OCI-LY7 (cell line): ENCODE data around the gene PIK3C2B. TPM values are rescaled to one million over a fixed set of nuclear protein-coding genes. Genes with fewer than 3 reads are reported as not detected.
A peak's percentile ranks its signal among the peaks of the same experiment; 100 is the strongest.

Experiments
- BruUV-seq: library from RNA; stranded (reverse); fragments of 400-500 nt; replicated peaks from 2 replicates; lab custom pipeline; 2021; lab: Mats Ljungman, UMichigan
- CTCF ChIA-PET: fragments of 300-600 bp; sonication (Branson Sonifier 250); formaldehyde crosslinking; loops from one replicate; lab custom pipeline; 2022; ENCODE audit warnings: antibody characterized with exemption; ENCODE audit not compliant: unreplicated experiment; lab: Charles Lee
- POLR2A ChIA-PET: fragments of 300-600 bp; sonication (Branson Sonifier 250); formaldehyde crosslinking; loops from one replicate; lab custom pipeline; 2022; ENCODE audit warnings: antibody characterized with exemption; lab: Charles Lee
- DNase-seq: peaks from one replicate; pipeline ENCODE4 v3.0.0-alpha.2; 2015; ENCODE audit warnings: low spot score
- H2AFZ ChIP-seq: fragments of 200-600 bp; sonication (generic), shearing (Covaris generic); 2 replicates; pipeline ENCODE4 v1.6.1; 2014; ENCODE audit warnings: mild to moderate bottlenecking, antibody characterized with exemption, low read length, moderate library complexity
- H3K27ac ChIP-seq: fragments of 200-600 bp; sonication (generic); 2 replicates; pipeline ENCODE4 v1.5.1; 2014; ENCODE audit warnings: mixed run types, low read depth, mild to moderate bottlenecking, moderate library complexity, low read length, inconsistent platforms; ENCODE audit not compliant: poor library complexity, severe bottlenecking
- H3K36me3 ChIP-seq: fragments of 200-600 bp; sonication (generic); 2 replicates; pipeline ENCODE4 v1.6.1; 2014; ENCODE audit warnings: mild to moderate bottlenecking, antibody characterized with exemption, low read length, moderate library complexity, mixed read lengths; ENCODE audit not compliant: insufficient read depth
- H3K4me1 ChIP-seq: fragments of 200-600 bp; sonication (generic); 2 replicates; pipeline ENCODE4 v1.5.1; 2014; ENCODE audit warnings: mild to moderate bottlenecking, low read length; ENCODE audit not compliant: insufficient read depth, poor library complexity, severe bottlenecking
- H3K4me2 ChIP-seq: fragments of 200-600 bp; sonication (generic); 2 replicates; pipeline ENCODE4 v1.6.1; 2014; ENCODE audit warnings: mild to moderate bottlenecking, low read length
- H3K4me3 ChIP-seq: fragments of 200-600 bp; sonication (generic); 2 replicates; pipeline ENCODE4 v1.5.1; 2014; ENCODE audit warnings: mild to moderate bottlenecking, low read depth, low read length; ENCODE audit not compliant: poor library complexity, severe bottlenecking
- H3K79me2 ChIP-seq: fragments of 200-600 bp; sonication (generic); 2 replicates; pipeline ENCODE4 v1.6.1; 2016; ENCODE audit warnings: low read depth, mild to moderate bottlenecking, low read length, moderate library complexity, mixed read lengths; ENCODE audit not compliant: insufficient read depth
- H3K9me2 ChIP-seq: fragments of 200-600 bp; sonication (generic); 2 replicates; pipeline ENCODE4 v1.6.1; 2016; ENCODE audit warnings: mild to moderate bottlenecking, low read length, mixed read lengths; ENCODE audit not compliant: insufficient read depth
- H3K9me3 ChIP-seq: fragments of 200-600 bp; sonication (generic); 2 replicates; pipeline ENCODE4 v1.6.1; 2014; ENCODE audit warnings: mild to moderate bottlenecking, mixed run types, low read length, mixed read lengths
- H4K20me1 ChIP-seq: fragments of 200-600 bp; sonication (generic); 2 replicates; pipeline ENCODE4 v1.6.1; 2014; ENCODE audit warnings: mild to moderate bottlenecking, antibody characterized with exemption, low read length, moderate library complexity, mixed read lengths; ENCODE audit not compliant: insufficient read depth
- CTCF ChIP-seq: fragments of 200-600 bp; sonication (generic); conservative IDR thresholded peaks from 2 replicates; pipeline ENCODE4 v1.5.1; 2014; ENCODE audit warnings: mild to moderate bottlenecking, antibody characterized with exemption, low read length, moderate library complexity, mixed read lengths
- EZH2phosphoT487 ChIP-seq: fragments of 200-600 bp; sonication (generic); IDR thresholded peaks from 2 replicates; pipeline ENCODE4 v1.6.1; 2018; ENCODE audit warnings: low read depth, borderline replicate concordance, mild to moderate bottlenecking, mixed run types, antibody characterized with exemption, low read length, moderate library complexity, mixed read lengths
- intact Hi-C: fragments of 100-400 bp; cut with micrococcal nuclease; formaldehyde crosslinking; loops from one replicate; pipeline ENCODE4 v1.10.0; 2022; ENCODE audit not compliant: unreplicated experiment
- total RNA-seq, 2 experiments: library from RNA; depleted of rRNA in 1 of 2; stranded (reverse); fragments of >200 nt in 1 of 2; shearing (Covaris generic) in 1 of 2; gene quantifications; 2 replicates each; pipeline ENCODE4 v1.2.3, GENCODE V29; 2014 to 2022

The PIK3C2B gene
- total RNA-seq, 2 experiments from 2014 or later: 12.5 to 43.9 TPM

DNA sequence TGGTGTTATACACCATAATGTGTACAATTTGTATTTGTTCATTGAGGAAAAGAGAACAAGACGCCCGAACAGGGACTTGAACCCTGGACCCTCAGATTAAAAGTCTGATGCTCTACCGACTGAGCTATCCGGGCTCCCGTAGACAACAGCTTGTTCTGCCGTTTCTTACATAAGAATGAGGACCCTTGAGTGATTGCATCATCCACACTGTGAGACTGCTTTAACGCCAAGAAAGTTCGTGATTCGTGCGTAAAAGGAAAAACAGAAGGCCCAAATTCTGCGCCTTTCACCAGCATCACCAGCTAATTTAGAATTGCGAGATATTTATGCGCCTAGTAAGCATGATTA, 12.3 kb upstream of the PIK3C2B start:
- ChIA-PET CTCF (interaction anchor here (0.6 to 2.8 kb wide), 5 partner anchors 9 to 300 kb away, joined by 3 to 10 read pairs (median 5); partner anchors contain the start of gene MDM4), POLR2A (interaction anchor here (0.5 to 5.2 kb wide), 11 partner anchors 8 to 225 kb away, joined by 3 to 78 read pairs (median 9); partner anchors contain the start of genes MDM4 and PIK3C2B)
- Histone ChIP-seq H3K4me3 (peak overlapping the region; percentile 72), H2AFZ (peak overlapping the region; percentile 85), H3K36me3 (no peaks in the 10 kb centered on the region), H3K4me1 (peaks cover 66% of the 10 kb centered on the region), H3K9me3 (peaks cover 4% of the 10 kb centered on the region; the same call in 1 of the 2 replicates), H3K4me2 (peak overlapping the region; percentile 86), H3K27ac (peak overlapping the region; percentile 96), H3K9me2 (no peaks in the 10 kb centered on the region), H4K20me1 (no peaks in the 10 kb centered on the region), H3K79me2 (no peaks in the 10 kb centered on the region)
- intact Hi-C loops: loop anchor here (1.0 to 10.0 kb wide), 5 partner anchors 14 to 300 kb away; partner anchors contain the start of gene PPP1R15B
- TF ChIP-seq CTCF: no peak
- TF ChIP-seq EZH2phosphoT487: no peak
- BruUV-seq: no TSS peak
- DNase-seq: peak; percentile 93

- DNase-seq: peak; percentile 92
- Histone ChIP-seq H3K9me2 (no peaks in the 10 kb centered on the region), H3K36me3 (no peaks in the 10 kb centered on the region), H4K20me1 (no peaks in the 10 kb centered on the region), H3K4me2 (peak overlapping the region; percentile 86), H3K79me2 (no peaks in the 10 kb centered on the region), H3K27ac (peak overlapping the region; percentile 96), H3K4me3 (peak overlapping the region; percentile 72), H3K4me1 (peaks cover 60% of the 10 kb centered on the region), H3K9me3 (no peaks in the 10 kb centered on the region; the same call in 1 of the 2 replicates), H2AFZ (peak overlapping the region; percentile 76; the same call in 1 of the 2 replicates)
- intact Hi-C loops: loop anchor here (1.0 to 10.0 kb wide), 5 partner anchors 14 to 301 kb away; partner anchors contain the start of gene PPP1R15B
- ChIA-PET CTCF (interaction anchor here (0.6 to 2.8 kb wide), 7 partner anchors 10 to 300 kb away, joined by 3 to 10 read pairs (median 5); partner anchors contain the start of gene MDM4), POLR2A (interaction anchor here (0.5 to 5.2 kb wide), 16 partner anchors 9 to 346 kb away, joined by 3 to 78 read pairs (median 4); partner anchors contain the start of genes MDM4 and PIK3C2B)
- no TSS peak for BruUV-seq
- TF ChIP-seq CTCF: no peak
- TF ChIP-seq EZH2phosphoT487: no peak
These were observed 11.8 kb upstream of the PIK3C2B start for GRCh38 chr1:204506201-204506968.
